SH-SY5Y (cell line): ENCODE measurements around the gene NECTIN1.

Experiments
- GATA2 ChIP-seq: IDR thresholded peaks from 2 replicates; pipeline ENCODE4 v1.6.1; 2011; ENCODE audit warnings: mild to moderate bottlenecking, low read depth, low read length
- GATA3 ChIP-seq: IDR thresholded peaks from 2 replicates; pipeline ENCODE4 v1.6.1; 2011; ENCODE audit warnings: low read depth, mild to moderate bottlenecking, low read length, moderate library complexity

GRCh38 chr11:119774172-119774763, 45.3 kb upstream of the NECTIN1 start:
- no peak for TF ChIP-seq GATA2
- no peak for TF ChIP-seq GATA3
